Right lobe of liver (tissue), 4 donors: ENCODE measurements around the gene TTC28.

Experiments
- CTCF ChIP-seq, 4 donors: fragments of 200-600 bp in 3 of 4; fragments of 450-650 bp in 1 of 4; IDR thresholded peaks; one replicate each; pipeline versions ENCODE4 v1.5.1 to v1.8.0; 2016 to 2022; ENCODE audit warnings: antibody characterized with exemption in 4 of 4, mild to moderate bottlenecking in 2 of 4
- POLR2A ChIP-seq: fragments of 450-650 bp; IDR thresholded peaks from one replicate; pipeline ENCODE4 v1.6.1; 2017; ENCODE audit warnings: antibody characterized with exemption, mild to moderate bottlenecking
- donor health status: DM: no; HTN: no; CAD: no.
- donor health status: DM: no; HTN: no; CAD: no.
- donor health status: DM: no; HTN: yes; CAD: no.

DNA sequence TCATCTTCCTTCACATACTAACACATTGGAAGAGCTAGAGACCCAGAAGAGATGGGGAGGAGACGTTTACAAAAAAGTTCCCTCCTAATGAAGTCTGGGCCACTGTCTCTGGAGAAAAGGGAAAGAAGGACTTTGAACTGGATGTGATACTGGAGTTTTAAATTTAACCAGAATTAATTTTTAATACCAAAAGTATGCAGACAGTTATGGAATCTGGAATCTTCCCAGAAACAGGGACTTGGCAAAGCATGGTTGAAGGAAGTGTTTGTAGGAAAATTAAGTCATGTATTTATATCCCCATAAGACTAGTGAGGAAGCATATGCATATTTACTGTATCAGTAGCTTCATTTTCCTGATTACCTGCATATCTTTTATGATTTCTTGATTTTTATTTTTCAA is 215.5 kb downstream of the TTC28 start:
- TF ChIP-seq CTCF (IDR thresholded peaks at IDR 0.05): no peak
- TF ChIP-seq POLR2A: no peak
